Stimulated activated CD4-positive, alpha-beta T cell treated with anti-CD3 and anti-CD28 coated beads, Interleukin-1b, Interleukin-23, amount 100 ng/mL, for 1 hour (primary cell): ENCODE results near the gene MVK.

ENCODE experiments used
- DNase-seq, 2 donors: peaks; one replicate each; pipeline ENCODE4 v3.0.0-alpha.2; 2020; ENCODE audit warnings: low read depth in 2 of 2

Gene MVK

DNA sequence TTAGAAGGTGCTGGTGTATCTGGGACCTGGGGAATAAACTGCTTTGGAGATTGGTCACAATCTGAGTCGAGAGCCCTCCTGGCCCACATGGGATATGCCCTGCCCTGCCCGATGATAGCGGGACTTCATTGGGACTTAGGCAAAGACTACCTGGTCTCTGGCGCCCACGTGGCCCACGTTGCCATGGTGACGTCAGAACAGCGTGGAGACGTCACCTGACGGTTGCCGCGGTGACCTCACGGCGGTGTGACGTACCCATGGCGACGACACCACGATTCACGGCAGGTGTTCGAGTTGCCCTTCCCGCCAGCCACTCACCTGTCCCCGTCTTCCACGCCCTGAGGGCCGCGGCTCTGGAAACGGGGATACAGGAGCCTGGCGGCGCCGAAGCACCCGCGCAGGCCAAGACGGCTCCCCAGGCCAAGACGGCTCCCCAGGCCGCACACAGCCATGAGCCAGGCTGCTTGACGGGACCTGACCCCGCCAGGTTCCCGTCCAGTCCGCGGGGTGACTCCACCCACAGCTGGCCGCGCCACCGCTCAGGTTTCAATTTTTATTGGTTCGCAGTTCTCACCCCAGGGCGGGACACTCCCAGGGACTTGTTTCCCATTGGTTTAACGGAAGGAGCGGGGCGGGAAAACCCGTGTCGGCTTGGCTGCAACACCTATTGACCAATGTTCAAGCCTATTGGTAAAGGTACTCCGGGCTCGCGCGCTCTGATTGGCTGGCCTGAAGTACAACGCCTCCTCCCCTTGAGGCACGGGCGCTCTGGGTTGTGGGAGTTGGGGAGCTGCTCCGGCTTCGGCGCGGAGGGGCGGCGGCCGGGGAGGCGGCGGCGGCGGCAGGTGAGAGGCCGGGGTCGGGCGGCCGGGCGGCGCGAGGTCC lies at the start of gene MVK, which contains the start of gene MMAB:
Gene MVK, plus strand, starts transcription at position 766 of the 885 bp plus-strand sequence. CDS start 1,029 bp downstream, outside the sequence.
Gene MMAB, minus strand, starts transcription at position 476 of the 885 bp plus-strand sequence. Its CDS starts 24 bp downstream, at position 452.
- DNase-seq = peak; percentile 91 to 93

DNA sequence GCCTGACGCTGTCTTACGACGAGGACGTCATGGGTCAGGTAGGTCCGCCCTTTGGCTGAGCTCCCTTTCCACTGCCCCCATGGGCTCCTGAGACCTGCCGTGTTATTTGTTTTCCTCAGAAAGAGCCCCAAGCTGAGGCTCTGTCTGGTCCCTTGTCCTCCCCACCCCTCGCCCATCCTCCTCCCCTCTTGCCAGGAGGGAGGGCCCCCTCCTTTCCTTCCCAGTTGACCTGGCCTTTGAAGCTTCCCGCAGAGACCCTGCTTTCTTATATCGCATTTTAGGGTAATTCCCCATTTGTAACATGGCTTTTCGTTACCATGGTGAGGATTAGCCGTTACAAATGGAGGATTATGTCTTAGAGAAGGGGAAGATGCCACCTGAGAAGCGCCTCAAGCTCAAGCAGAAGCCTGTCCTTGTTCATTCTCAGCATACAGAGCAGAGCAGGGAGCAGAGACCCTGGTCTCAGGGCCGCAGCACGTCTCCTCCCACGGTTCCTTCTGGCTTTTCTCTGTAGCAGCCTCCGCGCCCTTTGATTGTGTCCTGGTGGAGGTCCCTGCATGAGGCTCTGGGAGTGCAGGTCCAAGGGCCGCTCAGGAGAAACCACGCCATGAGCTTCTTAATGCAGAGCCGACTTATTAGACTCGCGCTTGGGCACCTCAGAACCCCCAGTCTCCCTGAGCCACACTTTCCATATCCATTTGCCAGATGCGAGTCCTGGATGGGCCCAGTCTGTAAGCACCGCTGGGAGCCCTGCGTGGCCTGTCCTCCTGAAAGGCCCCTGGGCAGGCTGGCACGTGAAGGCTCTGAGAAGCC lies 48.9 kb upstream of the MVK start:
- DNase-seq = no peak

DNA sequence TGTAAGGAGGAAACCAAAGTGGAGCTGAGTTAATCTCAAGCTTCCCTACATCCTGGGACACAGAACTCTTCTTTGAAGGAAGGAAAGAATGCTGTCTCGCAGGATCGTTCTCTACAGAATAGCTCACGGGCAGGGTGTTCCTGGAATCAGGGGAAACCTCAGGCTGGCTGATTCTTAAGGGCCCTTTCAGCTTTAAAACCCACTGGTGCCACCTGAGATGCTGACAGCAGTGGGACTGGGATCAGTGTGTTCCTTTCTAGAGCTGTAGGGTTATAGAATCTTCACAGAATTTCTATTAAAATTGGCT lies 48.4 kb upstream of the MVK start:
- DNase-seq = no peak

DNA sequence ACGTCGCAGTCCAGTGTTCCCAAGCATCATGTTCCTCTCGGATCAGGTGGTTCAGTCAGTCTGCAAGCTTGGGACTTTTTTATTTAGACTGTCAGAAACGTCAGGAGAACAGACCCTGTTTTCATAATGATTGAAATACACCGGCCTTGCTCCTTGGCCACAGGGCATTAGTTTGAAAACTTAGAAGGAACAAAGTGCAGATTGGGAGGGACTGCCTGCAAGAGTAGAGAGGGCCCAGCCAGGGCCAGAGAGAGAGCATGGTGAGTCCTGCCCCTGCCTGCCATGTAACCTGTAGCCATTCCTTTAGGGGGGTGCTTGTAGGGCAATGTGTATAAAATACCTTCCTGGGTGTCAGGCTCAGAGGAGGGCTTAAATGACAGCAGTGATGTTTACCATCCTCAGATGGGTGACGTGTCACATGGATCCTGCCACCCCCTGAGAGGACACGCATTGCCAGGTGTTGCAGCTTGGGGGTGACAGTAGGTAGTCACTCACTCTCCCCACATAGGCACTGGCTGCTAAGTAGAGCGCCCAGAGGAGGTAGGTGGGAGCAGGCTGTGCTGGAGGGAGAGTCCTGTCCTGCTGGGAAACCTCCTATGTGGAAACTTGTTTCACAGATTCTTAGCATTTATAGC lies 46.0 kb upstream of the MVK start:
- no peak for DNase-seq

DNA sequence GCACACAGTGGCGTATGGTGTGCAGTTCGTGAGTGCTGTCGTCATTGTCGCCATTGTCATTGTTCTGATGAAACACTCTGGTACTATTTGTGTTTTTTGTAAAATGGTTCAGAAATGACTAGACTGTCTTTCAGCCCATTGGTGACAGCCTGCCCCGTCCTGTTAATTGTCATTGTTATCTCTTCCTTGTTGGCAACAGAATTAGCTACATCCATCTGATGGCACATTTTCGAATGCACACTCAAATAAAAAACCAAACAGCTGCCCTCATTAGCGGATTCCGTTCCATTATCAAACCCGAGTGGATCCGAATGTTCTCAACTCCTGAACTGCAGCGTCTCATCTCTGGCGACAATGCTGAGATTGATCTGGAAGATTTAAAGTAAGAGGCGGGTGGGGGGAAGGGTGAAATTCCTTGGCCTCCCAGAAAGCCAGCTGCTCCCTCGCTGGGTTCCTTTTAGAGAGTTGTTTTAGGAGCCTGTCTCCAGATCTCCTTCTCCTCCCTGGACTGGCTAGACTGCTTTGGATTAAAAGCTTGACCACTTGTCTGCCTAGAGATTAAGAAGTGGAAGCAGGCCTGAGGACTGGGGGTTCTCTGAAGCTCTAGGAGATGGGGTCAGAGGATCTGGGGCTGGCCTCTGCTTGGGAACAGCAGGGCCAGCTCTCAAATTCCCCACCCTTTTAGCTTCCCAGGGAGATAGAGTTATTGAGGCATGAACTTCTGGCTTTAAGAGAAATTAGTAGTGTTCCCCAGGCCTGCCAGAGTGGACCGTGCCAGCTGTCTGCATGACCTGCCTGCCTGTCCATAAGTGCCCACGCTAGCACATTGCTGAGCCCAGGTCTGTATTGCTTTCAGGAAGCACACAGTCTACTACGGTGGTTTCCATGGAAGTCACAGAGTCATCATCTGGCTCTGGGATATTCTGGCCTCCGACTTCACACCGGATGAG lies 43.6 kb upstream of the MVK start:
- no peak for DNase-seq

DNA sequence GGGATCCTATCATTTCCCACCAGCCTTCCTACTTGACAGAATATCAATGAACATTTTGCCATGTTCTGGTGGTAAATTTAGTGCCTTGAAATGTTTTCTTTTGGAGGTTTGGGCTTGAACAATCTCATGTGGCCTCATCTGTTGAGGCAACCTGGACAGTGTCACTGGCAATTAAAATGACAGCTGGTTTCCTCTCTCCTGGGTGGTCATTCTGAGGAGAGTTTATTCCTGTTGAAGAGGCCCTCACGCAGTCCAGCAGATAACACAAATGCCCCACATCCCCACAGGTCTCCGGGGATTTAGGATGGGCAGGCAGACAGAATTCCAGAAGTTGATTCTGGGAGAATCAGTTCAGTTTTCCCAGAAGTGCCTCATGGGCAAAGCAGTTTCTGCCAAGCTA lies 42.2 kb upstream of the MVK start:
- DNase-seq = no peak

DNA sequence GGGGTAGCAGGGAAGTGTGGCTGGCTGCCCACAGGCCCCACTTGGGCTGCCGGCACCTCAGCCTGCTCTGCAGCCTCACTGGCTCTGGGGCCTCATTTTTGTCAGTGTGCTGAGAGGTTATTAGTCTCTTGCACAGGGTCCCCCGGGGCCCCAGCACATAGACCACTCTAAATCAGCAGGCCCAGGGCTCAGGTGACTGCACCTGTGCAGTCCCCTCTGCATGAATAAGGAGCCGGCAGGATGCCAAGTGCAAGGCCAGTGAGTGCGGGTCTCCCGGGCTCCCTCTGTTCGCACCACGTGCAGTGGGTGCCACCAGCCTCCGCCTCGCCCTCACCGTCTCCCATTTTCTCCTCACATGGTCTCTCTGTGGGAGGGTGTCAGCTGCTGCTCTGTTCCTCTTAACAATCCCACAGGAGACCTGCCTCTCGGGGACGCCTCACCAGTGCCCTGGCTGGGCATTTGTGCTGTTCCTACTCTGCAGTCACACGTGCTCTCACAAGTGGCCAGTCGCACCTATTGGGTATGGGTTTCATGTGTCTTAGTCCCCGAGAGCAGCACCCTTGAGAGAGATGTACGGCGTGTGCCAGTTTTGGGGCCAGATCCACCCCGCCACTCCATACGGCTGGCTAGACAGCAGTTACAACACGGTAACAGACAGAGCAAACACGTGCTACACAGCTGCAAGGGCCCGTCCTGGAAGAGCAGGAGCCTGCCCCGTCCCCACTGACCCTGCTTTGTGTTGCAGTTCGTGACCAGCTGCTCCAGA lies 40.7 kb upstream of the MVK start:
- DNase-seq = no peak

DNA sequence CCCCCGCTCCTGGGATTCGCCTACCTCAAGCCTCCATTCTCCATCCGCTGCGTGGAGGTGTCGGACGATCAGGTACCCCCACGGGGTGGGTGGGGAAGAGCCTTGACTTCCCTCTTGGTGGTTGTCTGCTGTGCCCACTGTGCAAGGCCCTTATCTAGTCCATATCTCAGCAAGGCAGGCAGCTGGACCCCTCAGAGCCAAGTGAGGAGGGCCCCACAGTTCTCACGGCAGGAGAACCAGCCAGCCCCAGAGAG lies 40.2 kb upstream of the MVK start:
- DNase-seq = no peak

DNA sequence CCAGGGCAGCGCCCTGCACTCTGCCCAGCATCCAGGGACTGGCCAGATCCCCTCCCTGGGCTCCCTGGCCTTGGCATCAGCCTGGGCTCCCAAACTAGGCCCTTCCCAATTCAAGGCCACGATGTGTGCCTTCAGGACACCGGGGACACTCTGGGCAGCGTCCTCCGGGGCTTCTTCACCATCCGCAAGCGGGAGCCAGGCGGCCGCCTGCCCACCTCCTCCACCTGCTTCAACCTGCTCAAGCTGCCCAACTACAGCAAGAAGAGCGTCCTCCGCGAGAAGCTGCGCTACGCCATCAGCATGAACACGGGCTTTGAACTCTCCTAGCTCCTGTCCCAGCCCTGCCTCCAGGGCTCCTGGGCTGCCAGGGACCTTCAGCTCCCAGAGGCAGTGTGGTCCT lies 39.1 kb upstream of the MVK start:
- no peak for DNase-seq

DNA sequence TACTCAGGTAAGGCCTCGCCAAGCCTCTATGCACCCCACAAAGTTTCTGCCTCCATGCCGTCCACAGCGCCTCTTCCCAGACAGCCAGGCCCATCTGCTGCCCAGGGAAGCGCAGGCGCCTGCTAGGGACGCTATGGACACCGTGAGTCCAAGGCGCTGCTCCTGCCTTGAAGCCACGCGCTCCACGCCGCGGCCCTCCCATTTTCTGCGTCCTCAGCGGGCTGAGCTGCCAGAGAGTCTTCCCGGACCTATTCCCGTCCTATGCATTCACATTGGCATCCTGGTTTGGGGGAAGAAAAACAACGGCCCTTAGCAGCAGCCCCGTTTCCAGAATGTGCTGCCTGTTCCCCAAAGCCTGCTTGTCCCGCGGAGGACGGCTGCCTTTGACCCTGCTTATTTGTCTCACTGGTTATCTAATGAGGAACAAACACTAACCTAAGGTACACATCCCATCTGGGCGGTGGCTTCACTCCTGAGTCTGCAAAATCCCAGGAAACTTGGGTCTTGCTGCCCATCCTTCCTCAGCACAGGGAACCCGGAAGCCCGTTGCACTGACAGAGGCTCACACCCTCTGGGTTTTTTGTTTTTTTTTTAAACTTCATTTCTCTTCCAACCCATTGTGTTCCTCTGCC lies 38.2 kb upstream of the MVK start:
- DNase-seq = no peak

DNA sequence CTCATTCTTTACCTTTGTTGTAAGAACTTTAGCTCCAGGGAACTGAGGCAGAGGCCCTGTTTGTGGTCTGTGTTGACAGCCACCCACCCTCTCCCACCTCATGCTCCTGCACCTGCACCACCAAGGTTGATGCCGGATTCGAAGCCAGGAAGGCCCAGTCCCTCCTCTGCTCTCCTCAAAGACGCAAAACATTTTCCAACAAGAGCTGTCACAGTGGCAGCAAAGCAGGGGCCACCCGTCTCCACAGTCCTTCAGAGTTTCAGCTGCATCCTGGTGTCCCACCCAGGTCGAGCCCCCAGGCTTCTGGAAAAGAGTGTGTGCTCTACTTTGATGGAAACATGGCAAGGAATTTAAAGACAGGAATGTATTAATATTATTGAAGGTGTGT lies 37.7 kb upstream of the MVK start:
- no peak for DNase-seq

DNA sequence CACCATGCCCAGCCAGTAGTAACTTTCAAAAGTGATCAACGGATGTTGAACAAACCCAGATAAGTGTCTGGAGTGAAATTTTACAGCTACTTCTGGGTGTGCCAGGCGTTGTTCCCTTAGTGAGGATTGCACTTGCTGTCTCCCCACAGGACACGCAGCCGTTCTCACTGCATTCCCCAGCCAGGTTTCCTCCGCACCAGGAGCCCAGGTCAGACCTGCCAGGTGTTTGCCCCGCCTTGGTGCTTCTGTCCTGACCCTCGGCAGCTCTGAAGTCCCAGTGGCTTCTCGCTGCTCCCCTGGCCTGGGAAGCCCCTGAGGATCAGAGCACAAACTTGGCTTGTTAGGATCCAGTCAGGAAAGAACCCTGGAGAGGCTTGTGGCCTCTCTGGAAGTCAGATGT lies 36.5 kb upstream of the MVK start:
- DNase-seq = no peak

DNA sequence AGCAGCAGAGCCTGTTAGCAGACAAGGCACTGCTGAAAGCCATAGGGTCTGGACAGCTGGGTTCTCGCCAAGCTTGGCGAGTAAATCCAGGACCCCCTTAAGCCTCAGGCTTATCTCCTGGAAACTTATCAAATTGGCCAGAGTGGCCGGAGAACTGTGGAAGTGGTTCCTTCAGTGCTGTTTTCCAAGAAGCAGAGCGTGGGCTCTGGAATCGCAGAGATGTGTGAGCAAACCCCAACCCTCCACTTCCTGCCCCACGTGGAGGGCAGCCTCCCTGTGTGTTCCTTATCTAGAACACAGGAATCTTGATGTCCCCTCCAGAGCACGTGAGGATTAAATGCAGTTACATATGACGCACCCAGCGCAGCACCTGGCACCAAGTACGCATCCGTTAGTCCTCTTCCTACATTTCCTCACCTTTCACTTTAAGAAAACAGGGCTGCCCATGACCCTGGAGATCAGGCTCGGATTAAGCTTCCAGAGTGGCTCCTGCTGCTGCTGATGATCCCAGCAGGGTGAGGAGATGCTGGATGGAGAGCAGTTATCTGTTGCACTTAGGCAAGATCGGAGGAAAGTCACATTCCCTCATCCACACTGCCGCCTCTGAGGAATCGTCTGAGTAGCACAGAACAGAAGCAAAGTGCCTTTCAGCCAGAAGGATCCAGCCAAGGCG lies 35.3 kb upstream of the MVK start:
- no peak for DNase-seq

DNA sequence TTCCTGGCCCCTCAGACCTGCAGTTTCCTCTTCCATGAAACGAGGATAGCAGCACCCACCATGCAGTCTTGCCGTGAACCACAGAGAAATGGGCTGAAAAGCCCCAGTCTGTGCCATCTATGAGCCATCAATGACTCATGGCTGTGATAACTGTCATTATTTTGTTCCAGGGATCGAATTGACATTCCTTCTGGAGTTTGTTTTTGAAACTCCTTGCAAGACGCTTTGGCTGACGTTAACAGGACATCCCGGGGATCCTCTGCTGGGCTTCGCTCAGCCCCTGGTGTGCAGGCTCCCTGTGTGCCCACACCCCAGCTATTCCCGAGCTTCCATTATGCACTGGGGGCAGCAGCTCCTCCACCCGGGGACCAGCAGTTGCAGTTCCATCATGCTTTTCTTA lies 34.1 kb upstream of the MVK start:
- no peak for DNase-seq

DNA sequence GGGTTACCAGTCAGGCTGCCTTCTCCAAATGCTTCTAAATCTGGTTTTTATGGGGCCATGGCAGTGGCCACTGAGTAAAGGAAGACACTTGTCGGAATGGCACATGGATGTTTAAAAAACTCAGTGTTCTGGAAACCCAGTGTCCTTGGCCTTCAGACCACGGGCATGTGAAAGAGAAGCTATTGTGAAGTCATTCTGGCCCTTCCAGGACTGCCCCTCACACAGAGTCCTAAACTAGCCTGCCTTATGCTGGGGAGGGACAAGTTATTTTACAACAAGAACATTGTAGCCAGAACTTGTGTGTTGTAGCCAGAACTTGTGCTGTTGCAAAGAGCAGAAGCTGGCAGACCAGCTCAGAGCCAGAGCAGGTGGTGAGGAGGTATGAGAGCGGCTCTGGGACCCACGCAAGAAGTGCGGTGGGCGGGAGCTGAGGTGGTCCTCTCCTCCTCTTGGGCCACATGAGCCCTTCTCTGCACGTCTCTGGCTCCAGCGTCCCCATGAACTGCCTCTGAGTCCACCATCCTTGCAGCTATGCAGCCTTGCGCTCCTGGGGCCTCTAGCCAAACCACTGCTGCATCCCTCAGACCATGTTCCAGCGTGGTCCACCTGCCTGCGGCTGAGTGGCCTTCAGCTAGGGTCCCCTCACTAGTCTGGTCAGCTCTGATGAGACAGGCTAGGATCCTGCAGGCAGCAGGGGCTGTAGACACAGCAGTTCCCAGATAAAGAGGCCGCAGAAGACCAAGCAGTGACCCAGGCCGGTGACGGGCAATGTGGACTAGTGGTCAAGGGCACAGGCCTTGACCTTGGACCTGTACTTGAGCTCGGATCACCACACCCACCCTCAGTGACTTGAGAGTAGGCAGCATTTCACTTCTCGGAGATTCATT lies 32.8 kb upstream of the MVK start:
- no peak for DNase-seq

DNA sequence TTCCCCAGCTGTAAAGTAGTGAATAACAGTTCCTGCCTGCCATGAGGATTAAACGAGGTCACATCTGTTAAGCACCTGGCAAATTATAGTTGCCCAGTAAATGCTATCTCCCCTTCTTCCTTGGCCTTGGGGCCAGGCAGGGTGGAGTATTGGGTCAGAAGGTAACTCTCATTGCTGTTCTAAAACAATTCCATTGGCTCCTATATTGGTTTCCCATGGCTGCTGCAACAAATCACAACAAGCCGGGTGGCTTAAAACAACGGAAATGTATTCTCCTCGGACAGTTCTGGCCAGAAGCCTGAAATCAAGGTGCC lies 32.2 kb upstream of the MVK start:
- no peak for DNase-seq

DNA sequence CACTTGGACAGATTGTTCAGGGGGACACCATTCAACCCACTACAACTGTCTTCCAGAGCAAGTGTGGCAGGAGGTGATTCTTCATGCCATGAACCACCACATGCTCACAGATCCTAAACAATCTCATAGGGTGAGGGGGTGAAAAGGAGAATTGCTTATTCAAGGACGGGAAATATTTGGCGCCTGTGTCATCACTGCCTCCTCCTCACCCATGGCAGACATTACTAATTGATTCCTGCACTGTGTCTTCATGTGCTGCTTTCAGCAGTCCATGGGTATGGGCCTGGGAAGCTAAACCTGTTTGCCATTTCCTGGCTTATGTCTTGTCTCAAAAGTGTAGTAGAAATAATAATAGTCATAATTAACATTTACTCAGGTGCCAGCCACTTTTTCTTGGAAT lies 31.6 kb upstream of the MVK start:
- no peak for DNase-seq

DNA sequence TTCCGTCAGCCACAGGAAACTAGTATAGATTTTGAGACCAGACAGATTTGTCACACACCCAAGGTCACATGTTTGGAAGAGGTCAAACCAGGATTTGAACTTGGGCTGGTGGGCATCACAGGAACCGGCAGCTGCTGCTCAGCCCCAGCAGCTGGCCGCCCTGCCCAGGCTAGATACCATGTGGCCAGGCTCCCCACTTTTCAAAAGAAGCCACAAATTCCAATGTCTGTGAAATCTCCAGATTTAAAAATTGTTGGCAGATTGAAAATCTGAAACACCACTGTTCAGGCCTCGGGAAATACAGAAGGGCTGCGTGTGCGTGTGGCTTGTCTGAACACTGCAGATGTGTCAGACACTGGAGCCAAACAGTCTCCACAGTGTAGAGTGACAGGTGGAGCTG lies 30.7 kb upstream of the MVK start:
- no peak for DNase-seq

DNA sequence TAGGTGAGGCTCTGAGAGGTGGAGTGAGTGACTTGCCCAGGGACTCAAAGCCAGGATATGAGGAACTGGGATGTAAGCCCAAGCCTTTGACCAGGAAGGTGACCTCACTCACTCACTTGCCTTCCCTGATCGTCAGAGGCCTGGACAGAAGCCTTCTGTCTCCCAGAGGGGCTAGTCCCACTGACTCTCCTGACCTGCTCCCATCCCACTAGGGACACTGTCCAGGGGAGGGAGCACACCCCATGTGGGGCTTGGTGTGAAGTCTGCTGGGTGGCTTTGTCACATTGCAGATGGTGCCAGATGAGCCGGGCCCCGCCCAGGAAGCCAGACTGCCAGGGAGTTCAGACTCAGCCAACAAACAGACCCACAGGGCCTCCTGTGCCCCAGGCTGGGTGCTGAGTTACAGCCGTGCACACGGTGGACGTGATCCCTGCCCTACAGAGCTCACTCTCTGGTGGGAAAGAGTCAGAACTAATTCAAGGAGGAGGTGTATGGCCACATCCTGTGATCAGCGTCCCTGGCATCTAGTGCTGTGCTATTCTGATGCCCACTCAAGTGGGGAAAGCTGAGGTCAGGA lies 28.6 kb upstream of the MVK start:
- no peak for DNase-seq
